OCI-LY7 (cell line): ENCODE measurements around the gene CLEC16A. TPM values are rescaled to one million over a fixed set of nuclear protein-coding genes. Genes with fewer than 3 reads are reported as not detected.

Experiments
- BruUV-seq: library from RNA; stranded (reverse); fragments of 400-500 nt; replicated peaks from 2 replicates; lab custom pipeline; 2021; lab: Mats Ljungman, UMichigan
- CTCF ChIA-PET: fragments of 300-600 bp; sonication (Branson Sonifier 250); formaldehyde crosslinking; loops from one replicate; lab custom pipeline; 2022; ENCODE audit warnings: antibody characterized with exemption; ENCODE audit not compliant: unreplicated experiment; lab: Charles Lee
- POLR2A ChIA-PET: fragments of 300-600 bp; sonication (Branson Sonifier 250); formaldehyde crosslinking; loops from one replicate; lab custom pipeline; 2022; ENCODE audit warnings: antibody characterized with exemption; lab: Charles Lee
- DNase-seq: peaks from one replicate; pipeline ENCODE4 v3.0.0-alpha.2; 2015; ENCODE audit warnings: low spot score
- H2AFZ ChIP-seq: fragments of 200-600 bp; sonication (generic), shearing (Covaris generic); 2 replicates; pipeline ENCODE4 v1.6.1; 2014; ENCODE audit warnings: mild to moderate bottlenecking, antibody characterized with exemption, low read length, moderate library complexity
- H3K27ac ChIP-seq: fragments of 200-600 bp; sonication (generic); 2 replicates; pipeline ENCODE4 v1.5.1; 2014; ENCODE audit warnings: mixed run types, low read depth, mild to moderate bottlenecking, moderate library complexity, low read length, inconsistent platforms; ENCODE audit not compliant: poor library complexity, severe bottlenecking
- H3K36me3 ChIP-seq: fragments of 200-600 bp; sonication (generic); 2 replicates; pipeline ENCODE4 v1.6.1; 2014; ENCODE audit warnings: mild to moderate bottlenecking, antibody characterized with exemption, low read length, moderate library complexity, mixed read lengths; ENCODE audit not compliant: insufficient read depth
- H3K4me1 ChIP-seq: fragments of 200-600 bp; sonication (generic); 2 replicates; pipeline ENCODE4 v1.5.1; 2014; ENCODE audit warnings: mild to moderate bottlenecking, low read length; ENCODE audit not compliant: insufficient read depth, poor library complexity, severe bottlenecking
- H3K4me2 ChIP-seq: fragments of 200-600 bp; sonication (generic); 2 replicates; pipeline ENCODE4 v1.6.1; 2014; ENCODE audit warnings: mild to moderate bottlenecking, low read length
- H3K4me3 ChIP-seq: fragments of 200-600 bp; sonication (generic); 2 replicates; pipeline ENCODE4 v1.5.1; 2014; ENCODE audit warnings: mild to moderate bottlenecking, low read depth, low read length; ENCODE audit not compliant: poor library complexity, severe bottlenecking
- H3K79me2 ChIP-seq: fragments of 200-600 bp; sonication (generic); 2 replicates; pipeline ENCODE4 v1.6.1; 2016; ENCODE audit warnings: low read depth, mild to moderate bottlenecking, low read length, moderate library complexity, mixed read lengths; ENCODE audit not compliant: insufficient read depth
- H3K9me2 ChIP-seq: fragments of 200-600 bp; sonication (generic); 2 replicates; pipeline ENCODE4 v1.6.1; 2016; ENCODE audit warnings: mild to moderate bottlenecking, low read length, mixed read lengths; ENCODE audit not compliant: insufficient read depth
- H3K9me3 ChIP-seq: fragments of 200-600 bp; sonication (generic); 2 replicates; pipeline ENCODE4 v1.6.1; 2014; ENCODE audit warnings: mild to moderate bottlenecking, mixed run types, low read length, mixed read lengths
- H4K20me1 ChIP-seq: fragments of 200-600 bp; sonication (generic); 2 replicates; pipeline ENCODE4 v1.6.1; 2014; ENCODE audit warnings: mild to moderate bottlenecking, antibody characterized with exemption, low read length, moderate library complexity, mixed read lengths; ENCODE audit not compliant: insufficient read depth
- CTCF ChIP-seq: fragments of 200-600 bp; sonication (generic); conservative IDR thresholded peaks from 2 replicates; pipeline ENCODE4 v1.5.1; 2014; ENCODE audit warnings: mild to moderate bottlenecking, antibody characterized with exemption, low read length, moderate library complexity, mixed read lengths
- EZH2phosphoT487 ChIP-seq: fragments of 200-600 bp; sonication (generic); IDR thresholded peaks from 2 replicates; pipeline ENCODE4 v1.6.1; 2018; ENCODE audit warnings: low read depth, borderline replicate concordance, mild to moderate bottlenecking, mixed run types, antibody characterized with exemption, low read length, moderate library complexity, mixed read lengths
- intact Hi-C: fragments of 100-400 bp; cut with micrococcal nuclease; formaldehyde crosslinking; loops from one replicate; pipeline ENCODE4 v1.10.0; 2022; ENCODE audit not compliant: unreplicated experiment
- total RNA-seq, 2 experiments: library from RNA; depleted of rRNA in 1 of 2; stranded (reverse); fragments of >200 nt in 1 of 2; shearing (Covaris generic) in 1 of 2; gene quantifications; 2 replicates each; pipeline ENCODE4 v1.2.3, GENCODE V29; 2014 to 2022

The CLEC16A gene
- total RNA-seq, 2 experiments from 2014 or later: 26.2 to 50.9 TPM

GRCh38 chr16:11056993-11057649 lies 112.8 kb downstream of the CLEC16A start:
- H4K20me1 ChIP-seq: no peaks in the 10 kb centered on the region
- no peak overlapping the region for H3K4me3 ChIP-seq
- H3K4me2 ChIP-seq: no peak overlapping the region
- no peak for DNase-seq
- H3K36me3 ChIP-seq: peaks cover 10% of the 10 kb centered on the region; the same call in 1 of the 2 replicates
- CTCF ChIA-PET: no interaction called here
- H3K4me1 ChIP-seq: no peaks in the 10 kb centered on the region
- H3K9me2 ChIP-seq: no peaks in the 10 kb centered on the region
- TF ChIP-seq CTCF: no peak
- no peak overlapping the region for H3K27ac ChIP-seq
- H3K79me2 ChIP-seq: no peaks in the 10 kb centered on the region
- no peaks in the 10 kb centered on the region for H3K9me3 ChIP-seq
- H2AFZ ChIP-seq: no peak overlapping the region
- no TSS peak for BruUV-seq
- intact Hi-C loops: no loop called here
- POLR2A ChIA-PET: interaction anchor here (1.1 kb wide), 1 partner anchor 16 kb away, joined by 3 read pairs; no protein-coding TSS in a partner anchor

- no TSS peak for BruUV-seq
- POLR2A ChIA-PET: interaction anchor here (0.8 kb wide), 1 partner anchor 37 kb away, joined by 3 read pairs; no protein-coding TSS in a partner anchor
- CTCF ChIA-PET: no interaction called here
Observed at GRCh38 chr16:11057711-11058345, 113.5 kb downstream of the CLEC16A start.

GRCh38 chr16:11058832-11059231 lies 114.5 kb downstream of the CLEC16A start:
- Histone ChIP-seq H2AFZ (no peak overlapping the region), H3K4me1 (no peaks in the 10 kb centered on the region), H3K9me2 (no peaks in the 10 kb centered on the region), H3K9me3 (no peaks in the 10 kb centered on the region), H3K4me2 (no peak overlapping the region), H3K27ac (no peak overlapping the region), H3K4me3 (no peak overlapping the region), H3K79me2 (no peaks in the 10 kb centered on the region), H4K20me1 (no peaks in the 10 kb centered on the region), H3K36me3 (peaks cover 6% of the 10 kb centered on the region; the same call in 1 of the 2 replicates)
- intact Hi-C loops: no loop called here
- CTCF ChIA-PET: no interaction called here
- POLR2A ChIA-PET: interaction anchor here (0.7 to 0.9 kb wide), 3 partner anchors 12 to 36 kb away, joined by 3 to 4 read pairs (median 3); no protein-coding TSS in a partner anchor
- TF ChIP-seq CTCF (no peak), EZH2phosphoT487 (no peak)
- DNase-seq: no peak
- no TSS peak for BruUV-seq

More at GRCh38 chr16:11057711-11058345, 113.5 kb downstream of the CLEC16A start:
- Histone ChIP-seq H3K4me3 (no peak overlapping the region), H3K79me2 (no peaks in the 10 kb centered on the region), H3K9me2 (no peaks in the 10 kb centered on the region), H3K4me2 (no peak overlapping the region), H2AFZ (no peak overlapping the region), H4K20me1 (no peaks in the 10 kb centered on the region), H3K4me1 (no peaks in the 10 kb centered on the region), H3K9me3 (no peaks in the 10 kb centered on the region), H3K36me3 (peaks cover 10% of the 10 kb centered on the region; the same call in 1 of the 2 replicates), H3K27ac (no peak overlapping the region)
- DNase-seq: no peak
- TF ChIP-seq EZH2phosphoT487: no peak
- intact Hi-C loops: no loop called here
